Panc1 (cell line): ENCODE results near the gene TSPOAP1. TPM values are rescaled to one million over a fixed set of nuclear protein-coding genes. Genes with fewer than 3 reads are reported as not detected.

Experiments
- ATAC-seq: fragments of 200-7000 bp; cut with Tn5 transposase; 2 replicates; pipeline ENCODE4 v1.9.1; 2020; ENCODE audit warnings: mild to moderate bottlenecking, moderate library complexity
- BruUV-seq: library from RNA; stranded (reverse); fragments of 400-500 nt; replicated peaks from 2 replicates; lab custom pipeline; 2021; lab: Mats Ljungman, UMichigan
- CTCF ChIA-PET: fragments of 300-600 bp; sonication (Branson Sonifier 250); formaldehyde crosslinking; loops from one replicate; lab custom pipeline; 2022; ENCODE audit warnings: antibody characterized with exemption; lab: Charles Lee
- POLR2A ChIA-PET: fragments of 300-600 bp; sonication (Branson Sonifier 250); formaldehyde crosslinking; loops from one replicate; lab custom pipeline; 2022; ENCODE audit warnings: antibody characterized with exemption; lab: Charles Lee
- DNase-seq: peaks from one replicate; pipeline ENCODE4 v3.0.0-alpha.2; 2010; ENCODE audit warnings: low read depth, low spot score
- H3K27ac ChIP-seq: 2 replicates; pipeline ENCODE4 v1.5.1; 2011; ENCODE audit warnings: mild to moderate bottlenecking, low read length, inconsistent platforms
- H3K27me3 ChIP-seq: fragments of 200-500 bp; sonication (Bioruptor generic); 2 replicates; pipeline ENCODE4 v1.6.0; 2014; ENCODE audit warnings: low read length, inconsistent platforms; ENCODE audit not compliant: control insufficient read depth, insufficient read depth
- H3K36me3 ChIP-seq: fragments of 200-500 bp; sonication (Bioruptor generic); 2 replicates; pipeline ENCODE4 v1.5.1; 2014; ENCODE audit warnings: inconsistent platforms, mild to moderate bottlenecking, low read length, moderate library complexity; ENCODE audit not compliant: control insufficient read depth, insufficient read depth
- H3K4me1 ChIP-seq: 2 replicates; pipeline ENCODE4 v1.5.1; 2011; ENCODE audit warnings: inconsistent platforms, mild to moderate bottlenecking, low read length, moderate library complexity; ENCODE audit not compliant: control insufficient read depth, insufficient read depth
- H3K4me3 ChIP-seq, 2 experiments: 2 replicates each; pipeline ENCODE4 v1.5.1; 2011 to 2012; ENCODE audit warnings: low read depth in 2 of 2, low read length in 2 of 2, mild to moderate bottlenecking in 2 of 2, inconsistent platforms in 1 of 2, moderate library complexity in 1 of 2
- H3K9me3 ChIP-seq: fragments of 200-500 bp; sonication (Bioruptor generic); 2 replicates; pipeline ENCODE4 v1.5.1; 2014; ENCODE audit warnings: low read depth, mild to moderate bottlenecking, inconsistent platforms, low read length, moderate library complexity; ENCODE audit not compliant: control insufficient read depth, insufficient read depth
- POLR2AphosphoS5 ChIP-seq: IDR thresholded peaks from 2 replicates; pipeline ENCODE4 v1.6.1; 2012; ENCODE audit warnings: mild to moderate bottlenecking, low read depth, low read length, moderate library complexity
- REST ChIP-seq, 2 experiments: IDR thresholded peaks; 2 replicates each; pipeline ENCODE4 v1.6.1; 2011 to 2012; ENCODE audit warnings: low read depth in 2 of 2, control low read depth in 1 of 2, low read length in 1 of 2, mild to moderate bottlenecking in 1 of 2, moderate library complexity in 1 of 2; ENCODE audit not compliant: insufficient read depth in 1 of 2
- SIN3A ChIP-seq: IDR thresholded peaks from 2 replicates; pipeline ENCODE4 v1.6.1; 2012; ENCODE audit warnings: low read depth, mild to moderate bottlenecking, low read length, moderate library complexity, borderline replicate concordance; ENCODE audit not compliant: insufficient read depth
- TCF7L2 ChIP-seq: IDR thresholded peaks from 2 replicates; pipeline ENCODE4 v1.6.1; 2011; ENCODE audit warnings: mild to moderate bottlenecking, low read depth, low read length, inconsistent platforms
- in situ Hi-C: cut with HindIII; loops from 2 replicates; pipeline ENCODE4 v1.10.0; 2016; ENCODE audit warnings: low sequenced_read_pairs, low pct_unique_long_range_greater_than_20kb
- intact Hi-C: fragments of 100-400 bp; cut with micrococcal nuclease; formaldehyde crosslinking; loops from one replicate; pipeline ENCODE4 v1.10.0; 2022; ENCODE audit not compliant: unreplicated experiment
- total RNA-seq: library from RNA; stranded (reverse); gene quantifications from one replicate; pipeline ENCODE4 v1.2.1, GENCODE V29; 2021; ENCODE audit not compliant: unreplicated experiment
- TF ChIP-seq, protein P1 (sequence below): fragments of 450-650 bp; IDR thresholded peaks from 2 replicates; pipeline ENCODE4 v1.5.1; 2017; ENCODE audit warnings: mild to moderate bottlenecking

The TSPOAP1 gene
- total RNA-seq, 1 experiment from 2014 or later: 0.05 TPM

DNA sequence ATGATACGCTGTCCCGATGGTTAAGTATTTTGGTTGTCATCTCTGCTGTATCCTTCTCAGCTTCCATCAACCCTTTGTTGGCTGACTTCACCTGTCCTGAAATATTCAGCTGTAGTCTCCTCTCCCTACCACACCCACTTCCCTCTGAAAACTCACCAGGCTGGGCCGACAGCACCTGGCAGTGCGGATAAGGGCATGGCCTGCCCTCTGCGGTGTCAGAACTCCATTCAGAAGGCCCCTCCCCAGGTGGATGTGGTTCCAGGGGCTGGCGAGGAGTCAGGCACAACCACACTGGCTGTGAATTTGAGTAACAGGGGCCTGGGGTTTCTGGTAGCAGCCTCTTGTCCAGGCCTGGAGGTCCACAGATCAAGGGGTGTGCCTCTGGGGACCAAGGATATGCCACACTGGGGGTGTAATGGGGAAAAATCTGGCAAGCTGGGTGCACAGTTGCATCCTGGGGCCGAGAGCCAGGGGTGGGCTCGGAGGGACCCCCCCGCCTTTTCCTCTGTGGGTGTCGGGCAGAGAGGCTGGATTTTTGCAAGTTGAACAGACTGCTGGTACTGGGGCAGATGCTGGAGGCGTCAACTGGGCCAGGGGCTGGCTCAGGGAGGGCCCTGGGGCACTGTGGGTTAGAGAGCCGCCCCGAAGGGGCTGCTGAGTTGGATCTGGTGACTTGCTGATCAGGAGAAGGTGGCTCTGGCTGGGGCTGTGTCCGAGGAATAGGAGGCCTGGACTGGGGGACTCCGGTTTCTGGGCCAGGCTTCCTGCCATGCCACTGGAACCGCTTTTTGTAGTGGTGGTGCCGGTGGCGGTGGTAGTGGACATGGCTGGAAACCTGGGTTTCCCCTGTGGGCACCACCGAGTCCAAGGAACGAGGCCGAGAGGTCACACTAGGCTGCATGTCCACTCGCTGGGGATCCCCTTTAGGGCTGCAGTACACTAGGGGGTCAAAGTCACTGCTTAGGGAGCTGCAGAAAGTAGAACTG is 29.0 kb upstream of the TSPOAP1 start:
- CTCF ChIA-PET: no interaction called here
- in situ Hi-C loops: no loop called here

DNA sequence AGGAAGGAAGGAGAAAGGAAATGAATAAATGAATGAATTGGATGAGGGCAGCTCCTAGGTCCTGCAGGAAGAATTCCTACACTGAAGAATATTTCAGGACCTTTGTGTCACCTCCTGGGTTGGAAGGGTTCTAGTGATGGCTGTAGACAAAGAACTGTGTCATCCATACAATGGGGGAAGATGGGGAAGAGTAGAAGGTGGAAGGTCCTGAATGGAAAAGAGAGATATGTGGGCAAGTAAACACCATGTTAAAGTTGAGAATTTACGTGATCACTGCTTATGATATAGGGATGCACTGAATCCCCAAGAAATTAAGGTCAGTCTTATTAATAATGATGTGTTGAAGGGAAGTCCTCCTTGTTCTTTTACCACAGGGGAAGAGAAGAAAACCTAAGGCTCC is 27.6 kb upstream of the TSPOAP1 start:
- TF ChIP-seq SIN3A (no peak), TCF7L2 (no peak)
- Histone ChIP-seq H3K27ac (no peak overlapping the region), H3K9me3 (no peaks in the 10 kb centered on the region), H3K27me3 (no peaks in the 10 kb centered on the region), H3K4me3 (no peak overlapping the region), H3K4me1 (peaks cover 6% of the 10 kb centered on the region), H3K36me3 (peaks cover 6% of the 10 kb centered on the region; the same call in 1 of the 2 replicates)
- ATAC-seq (no peak), DNase-seq (no peak)
- CTCF ChIA-PET: no interaction called here
- BruUV-seq: no TSS peak
- POLR2A ChIA-PET: no interaction called here
- intact Hi-C loops: no loop called here
- in situ Hi-C loops: no loop called here

More for the DNA sequence above, 29.0 kb upstream of the TSPOAP1 start:
- DNase-seq (no peak), ATAC-seq (no peak)
- BruUV-seq: no TSS peak
- peaks cover 5% of the 10 kb centered on the region; the same call in 1 of the 2 replicates for H3K4me1 ChIP-seq
- no peak overlapping the region for H3K4me3 ChIP-seq
- H3K9me3 ChIP-seq: no peaks in the 10 kb centered on the region
- no peaks in the 10 kb centered on the region for H3K36me3 ChIP-seq
- no peaks in the 10 kb centered on the region for H3K27me3 ChIP-seq
- H3K27ac ChIP-seq: no peak overlapping the region
- TF ChIP-seq, protein P1, sequence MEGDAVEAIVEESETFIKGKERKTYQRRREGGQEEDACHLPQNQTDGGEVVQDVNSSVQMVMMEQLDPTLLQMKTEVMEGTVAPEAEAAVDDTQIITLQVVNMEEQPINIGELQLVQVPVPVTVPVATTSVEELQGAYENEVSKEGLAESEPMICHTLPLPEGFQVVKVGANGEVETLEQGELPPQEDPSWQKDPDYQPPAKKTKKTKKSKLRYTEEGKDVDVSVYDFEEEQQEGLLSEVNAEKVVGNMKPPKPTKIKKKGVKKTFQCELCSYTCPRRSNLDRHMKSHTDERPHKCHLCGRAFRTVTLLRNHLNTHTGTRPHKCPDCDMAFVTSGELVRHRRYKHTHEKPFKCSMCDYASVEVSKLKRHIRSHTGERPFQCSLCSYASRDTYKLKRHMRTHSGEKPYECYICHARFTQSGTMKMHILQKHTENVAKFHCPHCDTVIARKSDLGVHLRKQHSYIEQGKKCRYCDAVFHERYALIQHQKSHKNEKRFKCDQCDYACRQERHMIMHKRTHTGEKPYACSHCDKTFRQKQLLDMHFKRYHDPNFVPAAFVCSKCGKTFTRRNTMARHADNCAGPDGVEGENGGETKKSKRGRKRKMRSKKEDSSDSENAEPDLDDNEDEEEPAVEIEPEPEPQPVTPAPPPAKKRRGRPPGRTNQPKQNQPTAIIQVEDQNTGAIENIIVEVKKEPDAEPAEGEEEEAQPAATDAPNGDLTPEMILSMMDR: no peak
- no peak for TF ChIP-seq POLR2AphosphoS5
- TF ChIP-seq TCF7L2: no peak
- no peak for TF ChIP-seq REST (IDR thresholded peaks at IDR 0.05; ENCODE audit: insufficient read depth in 1 of 2, low read depth in 2 of 2, low read length in 1 of 2)
- TF ChIP-seq SIN3A: no peak
- POLR2A ChIA-PET: no interaction called here
- intact Hi-C loops: no loop called here
